Thymus (tissue), 11 donors: ENCODE measurements around the gene CCDC126. TPM values are rescaled to one million over a fixed set of nuclear protein-coding genes. Genes with fewer than 3 reads are reported as not detected.
"Not testable (repeated sequence)": the region's sequence is repeated elsewhere in the genome, so short reads cannot be mapped to it uniquely, and the experiment has no call there.

ENCODE experiments used
- DNase-seq, 9 donors: peaks; one replicate each; pipeline ENCODE4 v3.0.0-alpha.2; 2013; ENCODE audit warnings: low spot score in 9 of 9, low read depth in 6 of 9, missing footprints in 1 of 9
- H3K27ac ChIP-seq, 2 donors: one replicate each; pipeline ENCODE4 v1.5.1; 2013; ENCODE audit warnings: control low read depth in 1 of 2, low read depth in 1 of 2, low read length in 1 of 2, mild to moderate bottlenecking in 1 of 2, moderate library complexity in 1 of 2
- H3K27me3 ChIP-seq, 2 donors: one replicate each; pipeline ENCODE4 v1.5.1; 2013; ENCODE audit warnings: low read length in 1 of 2; ENCODE audit not compliant: control insufficient read depth in 2 of 2, insufficient read depth in 1 of 2
- H3K36me3 ChIP-seq, 2 donors: one replicate each; pipeline ENCODE4 v1.5.1; 2013; ENCODE audit warnings: low read length in 1 of 2, mild to moderate bottlenecking in 1 of 2, moderate library complexity in 1 of 2; ENCODE audit not compliant: control insufficient read depth in 2 of 2, insufficient read depth in 2 of 2
- H3K4me1 ChIP-seq, 2 donors: one replicate each; pipeline ENCODE4 v1.5.1; 2013; ENCODE audit warnings: low read length in 2 of 2; ENCODE audit not compliant: control insufficient read depth in 2 of 2, insufficient read depth in 2 of 2
- H3K4me3 ChIP-seq, 2 donors: one replicate each; pipeline ENCODE4 v1.5.1; 2013; ENCODE audit warnings: low read length in 2 of 2, control low read depth in 1 of 2, mild to moderate bottlenecking in 1 of 2
- H3K9me3 ChIP-seq, 2 donors: one replicate each; pipeline ENCODE4 v1.5.1; 2013; ENCODE audit warnings: low read length in 1 of 2, mild to moderate bottlenecking in 1 of 2; ENCODE audit not compliant: control insufficient read depth in 2 of 2, insufficient read depth in 1 of 2
- WGBS: extraction: QIAGEN DNeasy Blood & Tissue Kit; methylation state at CpG from one replicate; pipeline ENCODE4 v1.1.7; 2013; 5-methylcytosine and 5-hydroxymethylcytosine counted together
- polyA plus RNA-seq: library from polyadenylated mRNA; stranded (reverse); fragments of 200-250 nt; gene quantifications from one replicate; pipeline ENCODE4 v1.2.3, GENCODE V29; 2013
- total RNA-seq: library from RNA; stranded (reverse); fragments of 120-200 nt; gene quantifications from one replicate; pipeline ENCODE4 v1.2.4, GENCODE V29; 2013
- donor health status: healthy.

CCDC126 gene
- total and polyA plus RNA-seq, 2 donors: 8.3 to 18.4 TPM

DNA sequence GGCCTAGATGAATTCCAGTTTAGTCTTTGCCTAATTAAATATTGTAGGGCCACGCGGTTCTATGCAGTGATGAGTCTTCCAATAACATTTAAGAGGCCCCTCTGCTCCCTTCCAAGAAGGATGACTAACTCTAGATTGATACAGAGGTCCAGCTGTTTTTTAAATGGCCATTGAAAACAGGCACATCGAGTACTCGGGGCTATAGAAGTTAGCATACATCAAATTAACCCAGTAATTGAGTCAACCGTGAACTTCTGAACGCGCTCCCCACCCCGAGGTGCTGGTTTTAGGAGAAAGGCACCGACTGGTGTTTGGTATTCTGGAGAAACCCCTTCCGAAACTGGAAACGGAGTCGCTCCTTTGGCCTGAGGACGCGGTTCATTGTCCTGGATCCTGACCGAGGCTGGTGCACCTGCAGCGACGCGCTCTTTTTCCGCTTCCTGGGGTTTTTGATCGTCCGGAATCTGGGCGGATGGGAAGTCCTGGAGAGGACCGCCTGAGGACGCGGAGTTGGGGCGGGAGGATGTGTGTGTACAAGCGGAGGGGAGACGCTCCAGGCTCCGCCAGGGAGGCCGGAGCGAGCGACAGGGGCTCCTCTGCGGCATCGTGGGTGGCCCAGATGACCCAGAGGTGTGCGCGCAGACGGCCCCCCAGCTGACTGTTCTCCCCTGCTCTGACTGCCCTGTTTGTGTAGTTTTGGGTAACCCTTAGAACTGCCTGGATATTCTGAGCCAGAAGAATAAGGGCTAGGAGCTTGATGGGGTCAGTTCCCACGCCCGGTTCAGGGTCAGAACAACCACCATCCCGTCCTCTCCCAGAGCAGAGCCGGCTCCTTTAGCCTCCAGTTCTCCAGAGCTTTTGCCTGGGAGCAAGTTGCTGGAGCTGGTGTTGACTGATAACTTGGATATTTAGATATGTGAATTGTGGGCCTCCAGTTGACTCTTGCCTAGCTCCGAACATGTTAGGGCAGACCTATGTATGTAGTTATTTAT, 83.5 kb downstream of the CCDC126 start:
- Histone ChIP-seq H3K9me3 (no peaks in the 10 kb centered on the region), H3K27me3 (no peaks in the 10 kb centered on the region), H3K4me1 (peaks cover 2 to 7% of the 10 kb centered on the region in 2 donors), H3K27ac (peak overlapping the region in 1 of 2 donors; percentile 56), H3K36me3 (no peaks in the 10 kb centered on the region), H3K4me3 (peak overlapping the region; percentile 66 to 73)
- WGBS: 12% methylated on average over 42 of the region's 42 CpGs
- DNase-seq: peak; percentile 49 to 87 (median 73)

DNA sequence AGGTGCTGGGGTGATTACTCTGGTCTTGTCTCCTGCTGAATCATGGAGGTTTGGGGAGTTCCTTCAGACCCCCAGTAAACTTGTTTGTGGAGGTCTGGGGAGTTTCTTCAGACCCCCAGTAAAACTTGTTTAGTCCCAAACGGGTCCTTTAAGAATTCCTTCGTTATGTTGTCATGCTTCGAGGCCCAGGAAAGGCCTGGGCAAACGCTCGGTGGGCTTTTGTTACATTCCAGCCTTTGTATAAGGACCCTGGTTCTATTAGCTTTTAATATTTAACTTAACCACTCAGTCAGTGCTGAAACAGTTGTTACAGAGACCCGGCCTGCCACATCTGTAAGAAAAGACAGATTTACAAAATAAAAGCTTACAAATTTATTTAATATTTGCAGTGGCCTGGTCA, 86.9 kb downstream of the CCDC126 start:
- not testable (repeated sequence) for DNase-seq, H3K9me3 ChIP-seq, H3K36me3 ChIP-seq, H3K27me3 ChIP-seq, H3K4me1 ChIP-seq, H3K27ac ChIP-seq, H3K4me3 ChIP-seq
- 96% methylated on average over 6 of the region's 6 CpGs for WGBS

DNA sequence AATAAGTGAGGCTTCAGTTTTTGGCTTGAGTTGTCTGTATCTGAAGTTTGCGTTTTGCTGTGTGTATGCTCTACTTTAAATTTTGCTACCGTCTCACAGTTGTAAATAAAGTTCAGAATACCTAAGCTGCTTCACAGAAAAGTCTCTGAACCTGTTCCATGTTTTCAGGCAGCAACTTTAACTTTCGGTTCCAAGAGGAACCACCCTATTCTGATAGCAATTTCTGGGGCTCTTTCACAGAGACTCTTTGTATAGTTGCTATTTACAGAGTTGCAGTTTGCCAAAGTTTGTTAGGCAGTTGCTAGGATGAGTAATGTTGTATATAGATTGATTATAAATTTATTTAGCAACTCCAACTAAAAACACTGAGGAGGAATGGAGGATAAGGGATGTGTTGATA, 88.5 kb downstream of the CCDC126 start:
- H3K27ac ChIP-seq: no peak overlapping the region
- no peaks in the 10 kb centered on the region for H3K36me3 ChIP-seq
- H3K9me3 ChIP-seq: no peaks in the 10 kb centered on the region
- WGBS: 92% methylated on average over 3 of the region's 3 CpGs
- DNase-seq: no peak
- H3K4me1 ChIP-seq: peaks cover 2 to 5% of the 10 kb centered on the region in 2 donors
- no peak overlapping the region for H3K4me3 ChIP-seq
- no peaks in the 10 kb centered on the region for H3K27me3 ChIP-seq

DNA sequence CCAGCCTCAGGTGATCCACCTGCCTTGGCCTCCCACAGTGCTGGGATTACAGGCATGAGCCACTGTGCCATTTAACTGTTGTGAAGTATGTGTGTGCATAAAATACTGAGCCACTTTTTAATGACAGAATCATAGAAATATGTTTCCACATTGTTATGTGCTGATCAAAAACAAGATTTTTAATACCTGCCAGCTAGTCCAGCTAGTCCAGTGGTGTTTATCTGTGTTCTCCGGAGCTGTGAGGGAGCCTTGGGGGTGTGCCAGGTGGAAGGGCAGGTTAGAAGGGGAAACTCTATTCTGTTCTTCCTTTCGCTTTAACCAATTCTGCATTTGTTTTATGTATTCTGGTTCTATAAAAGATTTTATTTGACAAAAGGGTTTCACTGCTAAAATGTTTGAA, 89.8 kb downstream of the CCDC126 start:
- DNase-seq: no peak
- Histone ChIP-seq H3K4me1 (no peaks in the 10 kb centered on the region), H3K9me3 (no peaks in the 10 kb centered on the region), H3K27me3 (no peaks in the 10 kb centered on the region), H3K4me3 (no peak overlapping the region), H3K36me3 (peaks cover 0 to 4% of the 10 kb centered on the region in 2 donors), H3K27ac (no peak overlapping the region)
- 96% methylated on average over 2 of the region's 2 CpGs for WGBS

DNA sequence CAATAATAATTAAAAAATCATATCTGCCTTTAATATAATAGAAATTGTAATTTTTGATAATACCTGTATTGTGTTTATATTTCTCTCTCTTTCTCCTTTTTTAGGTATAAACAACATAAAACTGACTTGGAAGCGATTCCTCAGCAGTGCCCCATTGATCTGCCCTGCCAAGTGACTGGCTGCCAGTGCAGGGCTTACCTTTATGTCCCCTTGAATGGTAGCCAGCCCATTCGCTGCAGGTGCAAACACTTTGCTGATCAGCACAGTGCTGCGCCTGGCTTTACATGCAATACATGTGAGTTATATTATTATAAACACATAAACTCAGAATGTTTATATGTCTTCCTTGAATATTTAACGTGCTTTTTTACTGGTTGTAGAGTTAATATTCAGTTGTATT, 92.0 kb downstream of the CCDC126 start:
- H3K27me3 ChIP-seq: no peaks in the 10 kb centered on the region
- H3K4me1 ChIP-seq: no peaks in the 10 kb centered on the region
- WGBS: 97% methylated on average over 4 of the region's 4 CpGs
- H3K9me3 ChIP-seq: no peaks in the 10 kb centered on the region
- no peak overlapping the region for H3K27ac ChIP-seq
- peaks cover 3 to 12% of the 10 kb centered on the region in 2 donors for H3K36me3 ChIP-seq
- DNase-seq: no peak
- no peak overlapping the region for H3K4me3 ChIP-seq

DNA sequence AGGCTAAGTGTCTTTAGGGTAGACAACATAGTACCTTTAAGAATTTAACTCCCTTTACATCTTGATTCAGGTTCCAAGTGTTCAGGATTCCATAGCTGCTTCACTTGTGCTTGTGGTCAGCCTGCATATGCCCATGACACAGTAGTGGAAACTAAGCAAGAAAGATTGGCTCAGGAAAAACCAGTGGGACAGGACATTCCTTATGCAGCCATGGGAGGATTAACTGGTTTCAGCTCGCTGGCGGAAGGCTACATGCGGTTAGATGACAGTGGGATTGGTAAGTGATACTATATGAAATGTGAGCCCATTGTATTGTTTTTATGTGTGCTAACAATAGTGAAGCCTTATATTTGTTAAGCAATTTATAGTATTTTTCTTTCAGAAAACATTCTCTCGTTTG, 94.1 kb downstream of the CCDC126 start:
- WGBS: 97% methylated on average over 4 of the region's 4 CpGs

DNA sequence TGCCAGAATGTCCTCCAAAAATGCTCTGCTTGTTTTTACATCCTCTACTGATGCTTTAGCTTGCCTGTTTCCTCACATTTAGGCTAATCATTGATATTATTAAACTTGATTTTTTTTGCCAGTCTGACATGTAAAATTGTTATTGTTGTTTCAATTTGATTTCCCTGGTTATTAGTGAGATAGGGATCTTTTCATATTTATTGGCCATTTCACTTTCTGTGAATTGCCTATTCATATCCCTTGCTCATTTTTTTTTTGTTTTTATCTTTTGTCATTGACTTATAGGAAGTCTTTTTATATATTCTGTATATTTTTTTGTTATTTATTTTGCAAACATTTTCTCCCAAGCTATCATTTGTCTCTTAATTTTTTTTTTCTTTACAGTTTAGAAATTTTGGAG, 96.0 kb downstream of the CCDC126 start:
- Histone ChIP-seq H3K27me3 (no peaks in the 10 kb centered on the region), H3K4me3 (no peak overlapping the region), H3K36me3 (peaks cover 12 to 19% of the 10 kb centered on the region in 2 donors), H3K9me3 (no peaks in the 10 kb centered on the region), H3K27ac (no peak overlapping the region), H3K4me1 (no peaks in the 10 kb centered on the region)
- no peak for DNase-seq

More for the DNA sequence above, 94.1 kb downstream of the CCDC126 start:
- H3K27ac ChIP-seq: no peak overlapping the region
- H3K36me3 ChIP-seq: peaks cover 9 to 12% of the 10 kb centered on the region in 2 donors
- H3K4me1 ChIP-seq: no peaks in the 10 kb centered on the region
- no peaks in the 10 kb centered on the region for H3K9me3 ChIP-seq
- H3K27me3 ChIP-seq: no peaks in the 10 kb centered on the region
- DNase-seq: no peak
- no peak overlapping the region for H3K4me3 ChIP-seq

Other genes with a start within 250 kb of the CCDC126 start
- gene IGF2BP3, start 126.9 kb upstream of the CCDC126 start, total RNA-seq: 16.5 TPM
- 3.4 TPM for gene IGF2BP3, start 126.9 kb upstream of the CCDC126 start, polyA plus RNA-seq
- gene TRA2A, start 65.4 kb upstream of the CCDC126 start, total RNA-seq: 35.7 TPM
- gene TRA2A, start 65.4 kb upstream of the CCDC126 start, polyA plus RNA-seq: 160 TPM
- gene FAM221A, start 82.8 kb downstream of the CCDC126 start, total RNA-seq: 4.9 TPM
- gene FAM221A, start 82.8 kb downstream of the CCDC126 start, polyA plus RNA-seq: 7.5 TPM
- gene STK31, start 112.8 kb downstream of the CCDC126 start, total RNA-seq: 0.42 TPM
- 0.75 TPM for gene STK31, start 112.8 kb downstream of the CCDC126 start, polyA plus RNA-seq